GM12872 (cell line): ENCODE measurements around the gene FAM163B.

ENCODE experiments used
- TF ChIP-seq, protein P1 (sequence below): IDR thresholded peaks from 3 replicates; pipeline ENCODE4 v1.5.1; 2011; ENCODE audit warnings: low read depth, mild to moderate bottlenecking, low read length, moderate library complexity; ENCODE audit not compliant: insufficient read depth

FAM163B gene

GRCh38 chr9:133560311-133560710 is 48.9 kb downstream of the FAM163B start:
- TF ChIP-seq, protein P1, sequence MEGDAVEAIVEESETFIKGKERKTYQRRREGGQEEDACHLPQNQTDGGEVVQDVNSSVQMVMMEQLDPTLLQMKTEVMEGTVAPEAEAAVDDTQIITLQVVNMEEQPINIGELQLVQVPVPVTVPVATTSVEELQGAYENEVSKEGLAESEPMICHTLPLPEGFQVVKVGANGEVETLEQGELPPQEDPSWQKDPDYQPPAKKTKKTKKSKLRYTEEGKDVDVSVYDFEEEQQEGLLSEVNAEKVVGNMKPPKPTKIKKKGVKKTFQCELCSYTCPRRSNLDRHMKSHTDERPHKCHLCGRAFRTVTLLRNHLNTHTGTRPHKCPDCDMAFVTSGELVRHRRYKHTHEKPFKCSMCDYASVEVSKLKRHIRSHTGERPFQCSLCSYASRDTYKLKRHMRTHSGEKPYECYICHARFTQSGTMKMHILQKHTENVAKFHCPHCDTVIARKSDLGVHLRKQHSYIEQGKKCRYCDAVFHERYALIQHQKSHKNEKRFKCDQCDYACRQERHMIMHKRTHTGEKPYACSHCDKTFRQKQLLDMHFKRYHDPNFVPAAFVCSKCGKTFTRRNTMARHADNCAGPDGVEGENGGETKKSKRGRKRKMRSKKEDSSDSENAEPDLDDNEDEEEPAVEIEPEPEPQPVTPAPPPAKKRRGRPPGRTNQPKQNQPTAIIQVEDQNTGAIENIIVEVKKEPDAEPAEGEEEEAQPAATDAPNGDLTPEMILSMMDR = no peak

DNA sequence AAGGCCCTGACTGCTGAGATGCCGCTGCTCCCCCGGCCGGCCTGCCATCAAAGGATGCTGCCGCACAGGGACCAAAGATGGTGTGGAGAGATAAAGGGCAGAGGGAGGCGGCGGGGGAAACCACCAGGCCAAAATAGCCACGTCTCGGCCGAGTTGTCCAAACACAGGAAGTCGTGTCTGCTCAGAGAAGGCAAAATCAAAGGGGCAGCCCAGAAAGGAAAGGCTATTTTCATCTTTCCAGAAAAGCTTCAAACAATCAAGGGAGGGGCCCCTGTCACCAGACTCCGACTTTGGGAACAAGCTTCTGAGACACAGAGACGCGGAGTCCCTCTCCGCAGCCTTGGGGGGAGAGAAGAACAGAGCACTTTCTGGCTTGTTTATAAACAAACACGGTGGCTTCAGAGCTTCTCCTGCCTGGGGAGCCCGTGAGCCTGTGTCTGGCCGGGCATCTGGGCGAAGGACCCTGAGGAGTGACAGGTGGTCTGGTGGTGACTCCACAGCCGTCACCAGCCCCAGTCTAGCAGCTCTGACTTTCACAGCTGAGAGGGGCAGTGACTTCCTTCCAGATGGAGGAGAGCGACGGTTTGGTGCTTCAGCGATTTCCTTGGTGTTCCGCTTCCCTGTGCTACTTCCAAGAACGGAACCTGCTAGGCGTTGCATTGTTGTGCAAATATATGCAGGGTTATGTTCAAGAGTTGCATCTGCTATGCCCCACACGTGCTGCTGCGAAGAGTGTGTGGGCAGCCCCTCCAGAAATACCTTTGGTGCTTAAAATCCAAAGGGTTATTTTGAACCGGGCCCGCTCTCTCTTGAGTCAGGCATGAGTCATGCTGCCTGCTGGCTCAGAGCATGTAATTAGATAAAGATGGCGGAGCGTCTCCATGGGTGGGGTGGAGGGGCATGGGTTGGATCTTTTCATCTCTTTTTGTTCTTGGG is 50.7 kb downstream of the FAM163B start:
- TF ChIP-seq, protein P1 = no peak

DNA sequence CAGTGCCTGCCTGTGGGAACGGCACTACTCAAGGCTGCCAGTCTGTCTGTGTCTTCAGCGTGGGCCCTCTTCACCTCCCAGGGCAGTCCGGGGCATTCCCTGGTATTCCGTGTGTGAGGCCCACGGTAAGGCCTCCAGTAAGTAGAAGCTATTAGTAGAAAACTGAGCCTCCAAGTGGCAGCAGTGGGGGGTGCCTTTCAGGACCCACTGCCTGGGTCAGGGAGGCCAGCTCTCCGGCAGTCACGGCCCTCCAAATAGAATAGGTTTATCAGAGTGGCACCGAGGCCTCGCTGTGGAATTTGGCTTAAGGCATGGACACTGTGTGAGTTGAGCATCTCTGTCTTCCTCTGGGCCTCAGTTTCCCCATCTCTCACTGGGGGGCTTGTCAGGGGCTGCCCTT is 51.6 kb downstream of the FAM163B start:
- TF ChIP-seq, protein P1 = no peak

GRCh38 chr9:133556354-133556753 is 52.8 kb downstream of the FAM163B start:
- TF ChIP-seq, protein P1 = no peak

DNA sequence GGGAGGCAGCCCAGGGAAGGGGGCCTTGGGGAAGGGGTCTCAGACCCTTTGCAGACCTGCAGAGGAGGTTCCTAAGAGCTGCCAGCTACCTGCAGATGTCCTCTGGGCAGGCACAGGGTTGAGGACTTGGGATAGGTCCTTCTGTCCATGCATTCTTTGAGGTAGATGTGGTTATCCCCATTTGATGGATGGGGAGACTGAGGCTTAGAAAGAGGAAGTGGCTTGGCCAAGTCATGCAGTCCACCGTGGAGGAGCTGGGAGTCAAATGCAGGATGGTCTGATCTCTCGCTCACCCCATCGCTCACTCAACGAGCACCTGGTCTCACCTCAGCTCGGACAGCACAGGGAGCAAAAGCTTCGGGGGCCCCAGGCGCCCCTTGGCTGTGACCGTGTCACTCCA is 54.5 kb downstream of the FAM163B start:
- TF ChIP-seq, protein P1 = no peak

DNA sequence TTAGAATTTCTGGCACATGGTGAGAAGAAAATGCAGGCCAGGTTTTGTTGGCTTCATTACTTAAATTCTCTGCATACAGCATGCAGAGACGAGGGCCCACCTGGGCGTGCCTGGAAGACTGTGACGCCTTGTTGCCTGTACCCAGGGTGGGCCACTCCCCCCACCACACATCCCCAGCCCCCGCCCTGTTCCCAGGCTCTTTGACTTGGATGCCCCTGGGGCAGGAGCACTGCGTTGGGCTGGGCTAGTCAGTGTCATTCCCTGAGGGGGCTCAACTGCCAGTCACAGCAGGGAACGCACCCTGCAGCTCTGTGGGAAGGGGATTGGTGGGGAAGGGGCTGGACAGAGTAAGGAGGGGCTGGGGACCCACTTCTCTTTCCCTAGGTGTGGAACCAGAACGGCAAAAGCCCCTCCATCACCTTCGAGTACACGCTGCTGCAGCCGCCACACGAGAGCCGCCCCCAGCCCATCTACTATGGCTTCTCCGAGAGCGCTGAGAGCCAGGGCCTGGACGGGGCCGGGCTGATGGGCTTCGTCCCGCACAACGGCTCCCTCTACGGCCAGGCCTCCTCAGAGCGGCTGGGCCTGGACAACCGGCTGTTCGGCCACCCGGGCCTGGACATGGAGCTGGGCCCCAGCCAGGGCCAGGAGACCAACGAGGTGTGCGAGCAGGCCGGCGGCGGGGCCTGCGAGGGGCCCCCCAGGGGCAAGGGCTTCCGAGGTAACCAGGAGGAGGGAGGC is 55.0 kb downstream of the FAM163B start:
- TF ChIP-seq, protein P1 = no peak

DNA sequence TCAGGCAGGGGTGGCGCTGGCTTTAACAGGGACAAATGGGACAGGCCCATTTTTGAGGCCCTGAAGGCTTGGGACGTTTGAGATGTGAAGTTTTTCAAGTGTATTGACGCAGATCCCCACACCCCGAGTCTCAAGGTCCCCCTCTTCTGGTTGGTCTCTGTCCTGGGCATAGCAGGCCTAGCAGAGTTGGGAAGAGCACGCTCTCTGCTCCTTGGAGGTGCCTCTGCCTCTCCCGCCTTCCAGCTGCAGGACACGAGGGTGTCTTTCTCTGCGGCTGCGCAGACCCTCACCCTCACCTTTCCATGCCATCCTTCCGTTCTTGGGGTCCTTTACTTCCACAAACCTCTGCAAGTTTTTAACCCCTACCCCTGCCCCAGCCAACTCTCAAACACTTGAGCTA is 56.1 kb downstream of the FAM163B start:
- TF ChIP-seq, protein P1 = no peak
